Neuron (in vitro differentiated cells): ENCODE data around the gene ZFYVE1.

ENCODE experiments used
- H2AFZ ChIP-seq: one replicate; pipeline ENCODE4 v1.6.1; 2013; ENCODE audit warnings: low read depth, mild to moderate bottlenecking, inconsistent platforms, low read length, moderate library complexity
- H3K27me3 ChIP-seq: one replicate; pipeline ENCODE4 v1.6.1; 2013; ENCODE audit warnings: low read length; ENCODE audit not compliant: insufficient read depth
- H3K36me3 ChIP-seq: one replicate; pipeline ENCODE4 v1.6.1; 2013; ENCODE audit warnings: low read length; ENCODE audit not compliant: insufficient read depth
- H3K4me1 ChIP-seq: one replicate; pipeline ENCODE4 v1.6.1; 2013; ENCODE audit warnings: low read length; ENCODE audit not compliant: insufficient read depth
- H3K4me3 ChIP-seq: 2 replicates; pipeline ENCODE4 v1.5.1; 2013; ENCODE audit warnings: mild to moderate bottlenecking, low read length, moderate library complexity
- H3K9me3 ChIP-seq: one replicate; pipeline ENCODE4 v1.6.1; 2013; ENCODE audit warnings: low read length

Gene ZFYVE1

GRCh38 chr14:72990171-72990570 lies 36.7 kb downstream of the ZFYVE1 start:
- no peak overlapping the region for H3K4me3 ChIP-seq
- no peak overlapping the region for H2AFZ ChIP-seq
- no peaks in the 10 kb centered on the region for H3K9me3 ChIP-seq
- peaks cover 12% of the 10 kb centered on the region for H3K4me1 ChIP-seq
- H3K36me3 ChIP-seq: peaks cover 17% of the 10 kb centered on the region
- H3K27me3 ChIP-seq: no peaks in the 10 kb centered on the region

DNA sequence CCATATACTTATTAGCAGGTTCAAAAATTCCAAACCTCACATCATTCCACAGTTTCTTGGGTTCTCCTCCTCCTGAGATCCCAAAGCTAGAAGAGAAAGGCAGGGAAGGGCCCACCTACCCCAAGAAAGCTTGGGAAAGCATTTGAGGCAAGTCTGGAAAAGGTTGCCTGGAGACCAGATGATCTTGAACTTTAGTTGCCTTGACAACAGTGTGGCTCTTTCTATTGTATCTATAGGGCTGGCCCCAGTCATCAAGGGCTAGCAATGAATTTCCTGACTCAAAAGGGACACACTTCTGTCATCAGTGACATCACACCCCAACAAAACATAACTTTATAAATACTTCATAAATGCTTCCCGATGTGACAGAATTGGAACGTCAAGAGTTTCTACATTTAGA lies 40.0 kb downstream of the ZFYVE1 start:
- peaks cover 10% of the 10 kb centered on the region for H3K36me3 ChIP-seq
- H2AFZ ChIP-seq: no peak overlapping the region
- H3K9me3 ChIP-seq: peaks cover 2% of the 10 kb centered on the region
- H3K4me3 ChIP-seq: no peak overlapping the region
- H3K27me3 ChIP-seq: no peaks in the 10 kb centered on the region
- peaks cover 12% of the 10 kb centered on the region for H3K4me1 ChIP-seq

DNA sequence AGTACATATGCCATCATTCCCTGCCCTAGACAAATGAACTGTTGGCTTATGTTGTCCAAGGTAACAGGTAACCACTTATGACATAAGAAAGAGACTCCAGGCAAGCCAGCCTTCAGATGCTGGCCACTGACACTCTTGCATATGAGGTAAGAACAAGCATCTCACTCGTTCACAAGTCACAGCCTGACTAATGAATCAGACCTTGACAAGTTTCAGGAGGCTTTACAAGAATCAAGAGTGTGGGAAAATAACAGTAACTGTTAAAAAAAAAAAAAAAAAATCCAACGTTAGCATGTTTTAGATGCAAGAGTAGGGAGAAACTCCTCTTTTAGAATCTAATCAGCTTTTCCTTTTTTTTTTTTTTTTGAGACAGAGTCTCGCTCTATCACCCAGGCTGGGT lies 40.7 kb downstream of the ZFYVE1 start:
- H3K36me3 ChIP-seq: peaks cover 16% of the 10 kb centered on the region

DNA sequence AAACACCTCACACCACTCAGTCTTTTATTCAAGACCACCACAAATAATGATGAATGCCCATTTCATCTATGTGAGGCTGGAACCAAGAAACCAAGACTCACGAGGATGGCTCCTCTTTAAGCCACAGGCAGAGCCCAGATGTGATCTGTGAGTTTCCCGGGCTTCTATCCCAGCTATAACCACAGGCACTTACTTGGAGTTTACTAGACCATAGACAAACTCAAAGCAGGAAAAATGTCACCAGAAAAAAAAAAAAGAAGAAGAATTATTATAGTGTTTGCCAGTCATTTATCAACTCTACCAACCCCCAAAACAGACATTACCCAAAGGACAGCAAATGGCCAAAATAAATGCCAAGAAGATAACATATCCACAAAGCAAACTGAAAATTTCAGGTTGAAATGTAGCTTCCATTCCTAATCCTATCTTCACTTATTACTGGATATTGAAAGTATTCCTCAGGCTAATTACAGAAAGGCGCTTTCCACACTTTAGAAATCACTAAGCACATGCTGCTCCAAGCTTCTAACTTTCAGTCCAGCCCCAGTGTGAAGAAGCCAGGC lies 44.7 kb downstream of the ZFYVE1 start:
- no peak overlapping the region for H3K4me3 ChIP-seq
- H3K36me3 ChIP-seq: peaks cover 29% of the 10 kb centered on the region
- peaks cover 7% of the 10 kb centered on the region for H3K4me1 ChIP-seq
- peaks cover 2% of the 10 kb centered on the region for H3K9me3 ChIP-seq
- no peaks in the 10 kb centered on the region for H3K27me3 ChIP-seq
- no peak overlapping the region for H2AFZ ChIP-seq

More for the DNA sequence above, 40.7 kb downstream of the ZFYVE1 start:
- Histone ChIP-seq H3K4me3 (no peak overlapping the region), H3K27me3 (no peaks in the 10 kb centered on the region), H3K4me1 (peaks cover 12% of the 10 kb centered on the region), H3K9me3 (peaks cover 2% of the 10 kb centered on the region), H2AFZ (no peak overlapping the region)

DNA sequence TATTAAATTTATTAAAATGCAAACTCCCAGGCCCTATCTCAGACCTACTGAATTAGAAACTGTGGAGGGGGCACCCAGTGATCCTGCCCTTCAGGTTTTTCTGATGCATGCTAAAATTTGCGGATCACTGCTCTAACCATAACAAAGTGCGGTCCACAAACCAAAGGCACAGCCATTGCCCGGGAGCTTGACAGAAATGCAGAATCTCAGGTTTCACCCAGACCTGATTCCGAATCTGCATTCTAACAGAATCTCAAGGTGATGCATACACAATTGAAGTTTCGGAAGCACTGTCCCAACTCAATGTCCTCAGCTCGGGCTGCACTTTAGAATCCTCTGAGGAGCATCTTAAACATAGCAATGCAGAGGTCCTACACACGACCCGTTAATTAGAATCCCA lies 46.0 kb downstream of the ZFYVE1 start:
- peaks cover 2% of the 10 kb centered on the region for H3K9me3 ChIP-seq
- peaks cover 32% of the 10 kb centered on the region for H3K36me3 ChIP-seq
- H3K27me3 ChIP-seq: no peaks in the 10 kb centered on the region
- H3K4me1 ChIP-seq: no peaks in the 10 kb centered on the region
- H2AFZ ChIP-seq: no peak overlapping the region
- H3K4me3 ChIP-seq: no peak overlapping the region

DNA sequence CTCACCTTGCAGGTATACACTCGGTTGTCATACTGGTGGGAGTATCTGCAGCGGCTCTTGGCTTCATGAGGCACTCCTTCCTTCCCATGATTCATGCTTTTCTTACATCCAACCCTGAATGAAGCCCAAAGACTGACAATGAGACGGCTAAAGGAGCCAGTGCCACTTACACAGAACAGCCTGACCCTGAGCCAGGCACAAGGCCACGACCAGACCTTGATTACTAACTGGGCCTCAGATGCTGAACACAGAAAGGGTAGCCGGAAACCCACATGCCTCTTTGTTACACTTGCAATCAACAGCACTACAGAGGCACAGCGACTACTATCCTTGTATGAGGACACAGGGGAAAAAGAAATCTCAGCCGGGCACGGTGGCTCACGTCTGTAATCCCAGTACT lies 48.0 kb downstream of the ZFYVE1 start:
- H3K9me3 ChIP-seq: peaks cover 1% of the 10 kb centered on the region
- H3K4me1 ChIP-seq: no peaks in the 10 kb centered on the region
- H3K27me3 ChIP-seq: no peaks in the 10 kb centered on the region
- no peak overlapping the region for H2AFZ ChIP-seq
- H3K36me3 ChIP-seq: peaks cover 48% of the 10 kb centered on the region
- no peak overlapping the region for H3K4me3 ChIP-seq

GRCh38 chr14:72975770-72976169 lies 51.1 kb downstream of the ZFYVE1 start:
- H3K4me1 ChIP-seq: no peaks in the 10 kb centered on the region
- H3K36me3 ChIP-seq: peaks cover 57% of the 10 kb centered on the region
- H3K4me3 ChIP-seq: no peak overlapping the region
- H2AFZ ChIP-seq: no peak overlapping the region
- no peaks in the 10 kb centered on the region for H3K27me3 ChIP-seq
- no peaks in the 10 kb centered on the region for H3K9me3 ChIP-seq

DNA sequence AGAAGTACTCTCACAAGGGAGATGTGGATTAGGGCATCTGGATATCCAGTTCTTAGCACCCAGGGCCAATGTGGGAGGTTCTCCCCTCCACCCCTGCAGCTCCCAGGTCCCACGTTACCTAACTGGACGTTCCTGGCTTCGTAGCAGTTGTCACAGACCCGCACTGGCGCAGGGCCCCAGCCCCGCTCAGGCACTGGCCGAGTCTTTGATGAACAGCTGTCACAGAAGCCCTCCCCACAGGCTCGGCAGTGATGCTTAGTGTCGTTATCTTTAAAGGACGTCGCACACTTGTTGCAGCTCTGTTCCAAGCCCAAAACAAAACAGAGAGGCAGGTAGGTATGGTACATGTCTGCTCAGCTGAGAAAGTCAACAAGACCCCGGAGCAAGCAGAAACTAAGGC lies 52.2 kb downstream of the ZFYVE1 start:
- Histone ChIP-seq H3K36me3 (peaks cover 64% of the 10 kb centered on the region), H3K9me3 (no peaks in the 10 kb centered on the region), H3K4me1 (no peaks in the 10 kb centered on the region), H3K4me3 (no peak overlapping the region), H2AFZ (no peak overlapping the region), H3K27me3 (no peaks in the 10 kb centered on the region)

GRCh38 chr14:72970824-72971434 lies 56.0 kb downstream of the ZFYVE1 start:
- no peaks in the 10 kb centered on the region for H3K9me3 ChIP-seq
- no peak overlapping the region for H3K4me3 ChIP-seq
- no peaks in the 10 kb centered on the region for H3K27me3 ChIP-seq
- H3K36me3 ChIP-seq: peaks cover 54% of the 10 kb centered on the region
- no peak overlapping the region for H2AFZ ChIP-seq
- H3K4me1 ChIP-seq: no peaks in the 10 kb centered on the region

DNA sequence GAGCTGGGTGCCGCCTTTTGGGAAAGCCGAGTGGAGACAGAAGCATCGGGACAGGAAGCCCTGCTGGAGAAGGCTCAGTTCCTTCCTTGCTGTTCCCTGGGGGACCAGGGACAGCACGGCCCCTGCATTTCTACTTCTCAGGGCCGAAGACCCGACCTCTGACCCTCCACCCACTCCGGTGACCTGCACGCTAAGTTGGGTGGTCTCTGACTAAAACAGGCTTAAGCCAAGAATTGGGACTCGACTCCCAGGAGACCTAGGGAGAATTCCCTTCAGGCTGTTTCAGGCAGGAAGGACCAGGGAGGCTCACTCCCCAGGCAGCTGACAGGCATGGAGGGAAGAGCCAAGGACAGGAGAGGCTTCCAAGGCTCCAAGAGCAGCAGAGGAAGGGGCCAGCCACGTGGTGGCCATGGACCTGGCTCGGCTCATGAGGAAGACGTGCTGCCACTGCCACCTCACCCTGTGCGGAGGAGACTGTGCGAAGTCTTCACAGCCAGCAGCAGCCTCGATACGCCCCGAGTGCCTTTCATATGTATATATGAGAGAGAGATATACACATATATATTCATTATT lies 56.8 kb downstream of the ZFYVE1 start:
- Histone ChIP-seq H2AFZ (no peak overlapping the region), H3K4me3 (no peak overlapping the region), H3K36me3 (peaks cover 47% of the 10 kb centered on the region), H3K9me3 (no peaks in the 10 kb centered on the region), H3K27me3 (no peaks in the 10 kb centered on the region), H3K4me1 (no peaks in the 10 kb centered on the region)

- H3K4me3 ChIP-seq: no peak overlapping the region
- H3K27me3 ChIP-seq: no peaks in the 10 kb centered on the region
- H3K9me3 ChIP-seq: no peaks in the 10 kb centered on the region
- H2AFZ ChIP-seq: no peak overlapping the region
- H3K36me3 ChIP-seq: peaks cover 29% of the 10 kb centered on the region
- no peaks in the 10 kb centered on the region for H3K4me1 ChIP-seq
Observed at GRCh38 chr14:72968316-72968715, 58.6 kb downstream of the ZFYVE1 start.

GRCh38 chr14:72966038-72966437 lies 60.9 kb downstream of the ZFYVE1 start:
- no peak overlapping the region for H2AFZ ChIP-seq
- no peaks in the 10 kb centered on the region for H3K4me1 ChIP-seq
- peaks cover 19% of the 10 kb centered on the region for H3K36me3 ChIP-seq
- no peaks in the 10 kb centered on the region for H3K9me3 ChIP-seq
- H3K27me3 ChIP-seq: no peaks in the 10 kb centered on the region
- H3K4me3 ChIP-seq: no peak overlapping the region

- no peak overlapping the region for H3K4me3 ChIP-seq
- H3K27me3 ChIP-seq: no peaks in the 10 kb centered on the region
- no peaks in the 10 kb centered on the region for H3K9me3 ChIP-seq
- H3K4me1 ChIP-seq: no peaks in the 10 kb centered on the region
- no peak overlapping the region for H2AFZ ChIP-seq
- peaks cover 11% of the 10 kb centered on the region for H3K36me3 ChIP-seq
Observed at GRCh38 chr14:72965249-72965648, 61.7 kb downstream of the ZFYVE1 start.
